Epithelial cell of esophagus (primary cell): ENCODE results near the gene CCDC78.
A peak's percentile ranks its signal among the peaks of the same experiment; 100 is the strongest.

Experiments used
- DNase-seq: peaks from one replicate; pipeline ENCODE4 v3.0.0; 2010; ENCODE audit warnings: low read depth
- H3K4me3 ChIP-seq: 2 replicates; pipeline ENCODE4 v1.5.1; 2011; ENCODE audit warnings: mild to moderate bottlenecking, low read length, control low read depth
- CTCF ChIP-seq: IDR thresholded peaks from 2 replicates; pipeline ENCODE4 v1.5.1; 2011; ENCODE audit warnings: low read depth, mild to moderate bottlenecking, low read length, control low read depth, inconsistent platforms; ENCODE audit not compliant: insufficient read depth; ENCODE audit errors: missing control alignments

Gene CCDC78

GRCh38 chr16:726438-727290 is at the start of gene CCDC78, which contains the start of gene HAGHL:
Gene CCDC78, minus strand, starts transcription at chr16:726443. Its CDS starts 76 bp downstream, at chr16:726367.
Gene HAGHL, plus strand, starts transcription at chr16:727106. Its CDS starts 404 bp downstream, at chr16:727510.
- TF ChIP-seq CTCF = no peak
- peak; percentile 55 for DNase-seq
- peak within 1 kb of the TSS; percentile 72 for H3K4me3 ChIP-seq

- no peak for DNase-seq
- H3K4me3 ChIP-seq = no peak overlapping the region
- TF ChIP-seq CTCF = no peak
These were observed 49.1 kb upstream of the CCDC78 start for GRCh38 chr16:775236-775796.

GRCh38 chr16:774086-775001 is 48.1 kb upstream of the CCDC78 start:
- no peak for DNase-seq
- TF ChIP-seq CTCF = no peak
- H3K4me3 ChIP-seq = no peak overlapping the region

GRCh38 chr16:772959-773358 is 46.7 kb upstream of the CCDC78 start:
- DNase-seq = no peak
- no peak for TF ChIP-seq CTCF

GRCh38 chr16:770411-770810 is 44.2 kb upstream of the CCDC78 start:
- no peak overlapping the region for H3K4me3 ChIP-seq
- DNase-seq = no peak
- no peak for TF ChIP-seq CTCF

More at GRCh38 chr16:772959-773358, 46.7 kb upstream of the CCDC78 start:
- no peak overlapping the region for H3K4me3 ChIP-seq

GRCh38 chr16:769934-770333 is 43.7 kb upstream of the CCDC78 start:
- H3K4me3 ChIP-seq = no peak overlapping the region
- DNase-seq = no peak
- TF ChIP-seq CTCF = no peak
